Astrocyte of the spinal cord (primary cell): ENCODE results near the gene ARHGAP45.

Experiments used
- DNase-seq: peaks from one replicate; pipeline ENCODE4 v3.0.0; 2011; ENCODE audit warnings: low read depth, low spot score
- H3K4me3 ChIP-seq: 2 replicates; pipeline ENCODE4 v1.5.1; 2011; ENCODE audit warnings: low read depth, mild to moderate bottlenecking, low read length, moderate library complexity
- CTCF ChIP-seq: IDR thresholded peaks from 2 replicates; pipeline ENCODE4 v1.5.1; 2012; ENCODE audit warnings: low read depth, mild to moderate bottlenecking, low read length, inconsistent platforms
- in situ Hi-C: cut with HindIII; loops from 2 replicates; pipeline ENCODE4 v1.10.0; 2017; ENCODE audit warnings: low sequenced_read_pairs

Gene ARHGAP45

GRCh38 chr19:1106841-1107660 is 40.1 kb downstream of the ARHGAP45 start:
- peak; percentile 40 for TF ChIP-seq CTCF
- no peak for DNase-seq
- no peak overlapping the region for H3K4me3 ChIP-seq
- in situ Hi-C loops, result no loop called here

GRCh38 chr19:1107661-1108261 is 40.8 kb downstream of the ARHGAP45 start:
- no peak for TF ChIP-seq CTCF
- no peak for DNase-seq
- H3K4me3 ChIP-seq, result no peak overlapping the region
- in situ Hi-C loops, result no loop called here

GRCh38 chr19:1108291-1109031 is 41.5 kb downstream of the ARHGAP45 start:
- TF ChIP-seq CTCF, result no peak
- in situ Hi-C loops, result no loop called here
- no peak overlapping the region for H3K4me3 ChIP-seq
- DNase-seq, result no peak

GRCh38 chr19:1109032-1109551 is 42.1 kb downstream of the ARHGAP45 start:
- DNase-seq, result no peak
- in situ Hi-C loops, result no loop called here
- TF ChIP-seq CTCF, result no peak
- no peak overlapping the region for H3K4me3 ChIP-seq

GRCh38 chr19:1109697-1110671 is 43.0 kb downstream of the ARHGAP45 start:
- in situ Hi-C loops, result no loop called here
- no peak overlapping the region for H3K4me3 ChIP-seq
- TF ChIP-seq CTCF, result no peak
- DNase-seq, result no peak
